HG03060 (cell line): ENCODE results near the gene ACSM6.
"Not testable (repeated sequence)": the region's sequence is repeated elsewhere in the genome, so short reads cannot be mapped to it uniquely, and the experiment has no call there.

ENCODE experiments used
- ATAC-seq: cut with Tn5 transposase; IDR thresholded peaks from one replicate; pipeline ENCODE4 v1.9.1; 2021; ENCODE audit warnings: low read depth, moderate number of reproducible peaks; ENCODE audit not compliant: unreplicated experiment

The ACSM6 gene

DNA sequence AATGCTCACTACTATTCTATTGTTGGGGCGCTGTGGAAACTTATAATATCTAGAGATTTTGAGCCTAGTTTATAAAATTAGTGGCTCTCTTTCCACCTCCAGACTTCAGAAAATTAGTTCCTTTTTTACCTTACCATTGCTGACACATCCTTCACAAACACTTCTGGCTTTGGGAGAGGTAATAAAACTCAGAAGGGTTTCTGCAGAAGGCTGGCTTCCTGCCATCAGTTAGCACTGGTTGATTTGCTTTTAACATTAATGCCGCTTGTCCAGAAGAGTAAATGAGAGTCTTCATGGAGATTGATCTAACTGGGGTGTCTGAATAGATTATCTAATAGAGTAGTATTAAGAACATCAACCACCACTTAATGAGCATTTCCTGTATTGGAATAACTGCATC, 20.3 kb downstream of the ACSM6 start:
- ATAC-seq: no peak

DNA sequence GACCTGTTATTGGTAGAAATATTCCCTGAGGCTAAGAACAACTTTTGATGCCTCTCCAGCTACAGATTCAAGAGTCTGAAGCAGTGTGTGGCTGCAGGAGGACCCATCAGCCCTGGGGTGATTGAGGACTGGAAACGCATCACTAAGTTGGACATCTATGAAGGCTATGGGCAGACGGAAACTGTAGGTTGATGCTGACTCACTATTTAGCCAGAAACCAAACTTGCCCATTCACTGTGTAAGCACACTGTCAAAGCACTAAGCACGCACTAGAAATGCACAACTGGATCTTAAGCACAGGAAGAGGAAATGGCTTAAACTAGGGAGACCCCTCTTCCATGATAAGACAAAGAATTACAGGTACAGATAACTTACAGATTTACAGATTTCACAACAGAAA, 20.8 kb downstream of the ACSM6 start:
- peak; percentile 79 for ATAC-seq

DNA sequence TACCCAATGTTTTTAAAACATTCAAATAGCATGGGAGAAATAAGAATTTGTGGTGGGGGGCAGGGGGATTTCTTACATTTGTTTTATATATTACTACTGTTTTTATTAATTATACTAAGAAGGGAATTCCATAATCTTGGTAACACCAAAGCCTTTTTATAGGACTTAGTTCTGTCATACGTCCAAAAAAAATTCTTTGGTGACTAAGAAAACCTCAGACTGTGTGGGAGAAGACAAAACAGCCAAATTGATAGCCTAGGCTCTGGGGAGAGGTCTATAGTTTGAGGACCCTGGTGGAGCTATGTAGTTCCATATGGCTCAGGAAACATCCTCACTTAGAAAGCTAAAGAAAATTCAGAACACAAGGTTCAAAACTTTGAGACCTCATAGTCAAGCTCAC, 23.4 kb downstream of the ACSM6 start:
- ATAC-seq: no peak

DNA sequence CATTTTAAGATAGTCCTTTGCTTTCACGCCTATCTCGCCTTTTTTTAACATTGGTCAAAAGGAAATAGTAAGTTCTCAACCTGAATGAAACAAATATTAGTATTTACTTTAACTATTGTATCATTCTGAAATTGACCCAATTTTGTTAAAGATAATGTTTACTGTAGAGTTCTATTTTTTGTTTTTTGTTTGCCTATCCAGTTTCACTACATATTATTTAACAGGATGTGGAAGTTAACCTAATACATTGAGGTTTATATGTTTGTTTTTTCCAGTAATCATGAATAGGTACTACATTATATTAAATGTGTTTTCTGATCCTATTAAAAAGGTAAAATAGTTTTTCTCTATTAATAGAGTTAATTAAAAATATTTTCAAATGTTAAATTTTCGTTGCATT, 26.5 kb downstream of the ACSM6 start:
- no peak for ATAC-seq

DNA sequence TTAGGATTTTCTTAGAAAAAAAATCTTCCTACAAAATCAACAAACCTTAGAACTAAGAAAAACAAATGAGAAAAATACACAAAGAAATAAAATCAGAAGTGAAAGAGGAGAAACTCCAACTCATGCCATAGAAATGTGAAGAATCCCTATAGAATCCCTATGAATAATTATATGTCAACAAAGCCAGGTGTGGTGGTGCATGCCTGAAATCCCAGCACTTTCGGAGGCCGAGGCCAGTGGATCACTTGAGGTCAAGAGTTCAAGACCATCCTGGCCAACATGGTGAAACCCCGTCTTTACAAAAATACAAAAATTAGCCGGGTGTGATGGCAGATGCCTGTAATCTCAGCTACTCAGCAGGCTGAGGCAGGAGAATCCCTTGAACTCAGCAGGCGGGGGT, 27.1 kb downstream of the ACSM6 start:
- no peak for ATAC-seq

DNA sequence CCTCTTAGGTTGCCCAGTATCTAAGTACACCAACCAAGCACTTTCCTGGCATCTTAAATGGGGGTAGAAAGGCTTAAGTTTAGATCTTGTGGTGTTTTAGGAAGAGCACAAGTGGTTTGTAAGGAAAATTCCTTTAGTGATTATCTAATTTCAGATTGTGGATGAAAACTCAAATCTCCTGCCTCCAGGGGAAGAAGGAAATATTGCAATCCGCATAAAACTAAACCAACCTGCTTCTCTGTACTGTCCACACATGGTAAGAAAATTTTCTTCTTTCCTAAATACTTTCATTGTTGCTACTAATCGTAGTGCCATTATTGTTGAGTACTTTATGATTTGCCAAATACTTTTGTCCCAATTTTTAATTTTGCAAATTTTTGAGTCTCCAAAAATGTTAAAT, 31.1 kb downstream of the ACSM6 start:
- ATAC-seq: no peak

DNA sequence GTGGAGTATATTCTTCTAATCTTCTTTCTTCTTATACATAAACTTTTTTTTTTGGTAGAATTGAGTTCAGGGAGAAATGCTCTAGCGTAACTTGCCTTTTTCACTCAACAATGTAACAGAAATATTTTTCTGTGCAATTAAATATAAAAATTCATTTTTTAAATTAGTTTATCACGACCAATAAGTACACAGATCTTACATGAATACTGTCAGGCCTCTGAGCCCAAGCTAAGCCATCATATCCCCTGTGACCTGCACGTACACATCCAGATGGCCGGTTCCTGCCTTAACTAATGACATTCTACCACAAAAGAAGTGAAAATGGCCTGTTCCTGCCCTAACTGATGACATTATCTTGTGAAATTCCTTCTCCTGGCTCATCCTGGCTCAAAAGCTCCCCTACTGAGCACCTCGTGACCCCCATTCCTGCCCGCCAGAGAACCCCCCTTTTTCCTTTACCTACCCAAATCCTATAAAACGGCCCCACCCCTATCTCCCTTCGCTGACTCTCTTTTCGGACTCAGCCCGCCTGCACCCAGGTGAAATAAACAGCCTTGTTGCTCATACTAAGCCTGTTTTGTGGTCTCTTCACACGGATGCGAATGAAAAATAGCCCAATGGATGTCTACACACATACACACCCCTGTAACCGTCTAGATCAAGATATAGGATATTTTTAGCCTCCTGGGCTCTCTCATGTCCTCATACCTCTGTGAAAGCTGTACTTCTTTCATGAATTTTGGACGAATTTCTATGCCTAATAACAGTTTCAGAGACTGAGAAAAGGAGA, 35.1 kb downstream of the ACSM6 start:
- not testable (repeated sequence) for ATAC-seq

DNA sequence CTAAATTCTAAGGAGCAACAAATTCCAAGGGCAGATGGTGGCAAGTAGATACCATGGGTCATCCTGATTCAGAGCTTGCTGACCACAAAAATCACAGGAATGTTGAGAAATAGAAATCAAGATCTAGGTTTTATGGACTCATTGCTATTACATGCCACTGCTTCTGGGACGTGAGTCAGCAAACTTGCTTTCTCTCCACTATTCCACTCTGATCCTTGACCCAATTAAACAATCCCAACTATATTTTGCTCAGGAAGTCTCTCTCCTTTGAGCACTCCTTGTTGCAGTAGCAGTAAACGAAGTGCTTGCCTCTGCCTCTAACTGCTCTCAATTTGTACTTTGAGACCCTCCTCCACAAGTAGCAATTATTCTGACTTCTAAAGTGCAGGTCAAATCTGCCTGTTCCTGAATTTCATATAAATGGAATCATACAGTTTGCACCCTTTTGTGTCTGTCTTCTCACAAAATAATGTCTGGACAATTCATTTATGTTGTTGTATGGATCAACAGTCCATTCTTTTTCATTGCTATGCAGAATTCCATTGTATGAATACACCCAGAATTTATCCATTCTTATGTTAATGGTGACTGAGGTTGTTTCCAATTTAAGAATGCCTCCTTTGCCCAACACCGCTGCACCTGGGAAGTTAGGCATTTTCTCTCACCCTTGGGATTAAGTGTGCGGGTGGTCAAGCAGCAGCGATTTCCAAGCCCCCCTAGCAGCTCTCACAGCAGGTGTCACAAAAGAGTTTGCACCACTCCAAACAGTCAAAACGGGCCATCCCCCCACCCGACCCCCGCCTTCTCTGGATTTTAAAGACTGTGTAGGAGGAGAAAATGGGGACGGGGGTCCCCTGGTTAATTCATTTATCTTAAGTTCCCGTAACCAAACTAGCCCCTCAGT, 35.9 kb downstream of the ACSM6 start:
- no peak for ATAC-seq

DNA sequence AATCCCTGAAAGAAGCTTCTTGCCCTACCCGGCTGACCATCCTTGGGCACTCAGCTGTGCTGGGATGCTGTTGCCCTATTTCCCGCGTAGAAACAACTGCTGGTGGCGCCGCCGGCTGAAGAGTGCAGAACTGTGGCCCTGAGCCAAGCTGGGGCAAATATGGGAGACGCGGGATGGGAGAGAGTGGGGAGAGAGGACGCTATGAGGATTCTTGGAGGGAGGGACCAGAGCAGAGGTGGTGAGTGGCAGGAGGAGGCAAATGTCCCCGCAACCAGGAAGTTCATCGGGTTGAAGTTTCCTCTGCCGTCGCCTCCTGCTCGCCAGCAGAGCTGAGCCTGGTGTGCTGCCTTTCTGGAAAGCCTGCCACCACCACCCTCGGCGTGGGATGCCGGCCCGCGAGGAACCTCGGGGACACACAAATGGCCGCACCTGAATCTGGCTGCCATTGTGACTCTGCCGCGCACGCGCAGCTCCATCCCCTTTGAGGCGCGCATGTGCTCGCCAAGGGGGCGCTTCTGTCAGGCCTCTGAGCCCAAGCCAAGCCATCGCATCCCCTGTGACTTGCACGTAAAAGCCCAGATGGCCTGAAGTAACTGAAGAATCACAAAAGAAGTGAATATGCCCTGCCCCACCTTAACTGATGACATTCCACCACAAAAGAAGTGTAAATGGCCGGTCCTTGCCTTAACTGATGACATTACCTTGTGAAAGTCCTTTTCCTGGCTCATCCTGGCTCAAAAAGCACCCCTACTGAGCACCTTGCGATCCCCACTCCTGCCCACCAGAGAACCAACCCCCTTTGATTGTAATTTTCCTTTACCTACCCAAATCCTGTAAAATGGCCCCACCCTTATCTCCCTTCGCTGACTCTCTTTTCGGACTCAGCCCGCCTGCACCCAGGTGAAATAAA, 36.9 kb downstream of the ACSM6 start:
- ATAC-seq: peak; percentile 52

DNA sequence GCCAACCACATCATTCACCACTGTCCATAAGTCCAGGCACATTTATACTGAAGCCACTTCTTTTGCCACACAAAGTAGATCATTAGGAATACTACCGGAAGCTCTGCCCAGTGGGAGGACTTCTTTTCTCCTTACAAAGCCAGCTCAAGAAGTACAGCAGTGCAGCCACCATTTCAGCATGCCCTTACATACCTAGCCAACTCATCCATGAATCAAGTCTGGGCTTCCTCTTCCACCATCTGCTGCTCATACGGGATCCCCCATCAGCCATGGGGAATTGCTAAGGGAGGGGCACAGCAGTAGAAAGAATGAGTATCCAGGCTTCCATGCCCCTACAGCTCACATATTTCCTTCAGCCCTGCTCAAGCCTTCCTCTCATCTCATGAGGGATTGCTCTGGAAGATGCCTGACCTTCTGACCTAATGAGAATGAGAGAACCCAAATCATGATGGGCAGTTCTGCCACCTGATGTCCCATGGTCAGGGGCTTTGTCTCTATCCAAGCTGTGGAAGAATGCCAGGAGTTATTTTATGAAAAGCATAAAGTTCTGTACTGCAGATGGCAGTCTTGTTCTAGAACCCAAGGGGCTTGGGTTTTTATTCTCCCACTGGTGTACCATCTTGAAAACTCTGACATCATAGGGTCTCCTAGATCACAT, 39.5 kb downstream of the ACSM6 start:
- ATAC-seq: no peak

DNA sequence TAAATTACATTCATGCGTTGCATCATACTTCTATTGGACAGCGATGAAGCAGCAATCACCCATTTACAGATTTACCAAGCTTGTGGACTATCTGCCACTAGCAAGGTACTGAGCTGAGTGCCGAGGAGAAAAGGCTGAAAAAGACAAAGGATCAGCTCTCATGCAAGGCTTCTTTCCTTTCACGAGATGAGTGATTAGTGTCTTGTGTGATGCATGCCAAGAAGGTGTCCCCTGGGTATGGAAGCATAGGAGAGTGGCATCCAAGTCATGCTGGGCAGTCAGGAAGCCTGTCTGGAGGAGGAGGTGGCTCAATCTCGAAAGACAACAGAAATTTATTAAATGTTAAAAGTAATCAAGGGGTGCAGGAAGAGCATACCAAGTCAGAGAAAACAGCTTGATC, 40.9 kb downstream of the ACSM6 start:
- ATAC-seq: no peak

DNA sequence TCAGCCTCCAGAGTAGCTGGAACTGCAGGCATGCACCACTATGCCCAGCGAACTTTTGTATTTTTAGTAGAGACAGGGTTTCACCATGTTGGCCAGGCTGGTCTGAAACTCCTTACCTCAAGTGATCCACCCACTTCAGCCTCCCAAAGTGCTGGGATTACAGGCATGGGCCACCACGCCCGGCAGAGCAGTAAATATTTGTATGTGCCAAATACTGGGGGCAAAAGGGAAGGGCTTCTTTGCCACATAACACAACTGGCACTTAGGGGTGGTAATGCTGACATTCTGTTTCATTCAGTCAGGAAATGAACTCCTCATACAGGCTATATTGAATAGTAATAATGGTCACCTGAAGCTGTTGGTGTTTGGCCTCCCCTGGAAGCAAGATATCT, 41.6 kb downstream of the ACSM6 start:
- no peak for ATAC-seq

DNA sequence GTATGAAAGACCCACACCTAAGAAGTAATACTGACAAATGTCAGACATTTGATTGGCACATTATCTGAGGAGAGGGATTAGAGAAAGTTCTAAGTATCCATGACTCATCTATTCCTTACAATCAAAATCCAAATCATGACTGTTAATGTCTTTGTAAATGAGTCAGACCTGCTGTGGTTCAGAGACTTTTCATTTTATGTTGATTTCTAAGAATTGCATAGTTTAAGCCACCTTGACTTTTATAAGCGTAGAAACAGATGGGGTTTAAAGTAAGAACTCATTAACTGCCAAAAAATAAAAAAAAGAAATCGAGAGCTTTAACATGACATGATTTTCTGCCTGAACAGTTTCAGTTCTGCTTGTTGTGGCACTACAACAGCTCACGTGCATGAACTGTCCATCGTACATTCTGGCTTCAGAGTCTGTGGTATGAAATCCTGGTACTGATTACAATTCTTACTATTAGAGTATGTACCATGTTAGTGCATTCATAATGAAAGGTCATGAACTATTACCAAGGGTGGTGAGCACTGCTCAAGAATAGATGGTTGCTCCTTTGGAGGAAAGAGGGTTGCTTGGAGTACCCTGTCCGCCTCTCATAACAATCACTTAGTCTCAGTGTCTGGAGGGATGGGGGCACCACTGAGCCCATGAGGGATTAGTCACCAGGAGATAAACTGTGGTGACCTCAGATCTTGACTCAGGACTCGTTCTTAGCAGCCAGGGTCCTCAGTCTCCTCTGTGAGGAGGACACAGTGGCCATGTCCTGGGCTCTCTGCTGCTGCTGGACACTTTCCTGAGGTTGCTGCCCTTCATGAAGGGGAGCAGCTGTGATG, 42.2 kb downstream of the ACSM6 start:
- peak; percentile 98 for ATAC-seq

DNA sequence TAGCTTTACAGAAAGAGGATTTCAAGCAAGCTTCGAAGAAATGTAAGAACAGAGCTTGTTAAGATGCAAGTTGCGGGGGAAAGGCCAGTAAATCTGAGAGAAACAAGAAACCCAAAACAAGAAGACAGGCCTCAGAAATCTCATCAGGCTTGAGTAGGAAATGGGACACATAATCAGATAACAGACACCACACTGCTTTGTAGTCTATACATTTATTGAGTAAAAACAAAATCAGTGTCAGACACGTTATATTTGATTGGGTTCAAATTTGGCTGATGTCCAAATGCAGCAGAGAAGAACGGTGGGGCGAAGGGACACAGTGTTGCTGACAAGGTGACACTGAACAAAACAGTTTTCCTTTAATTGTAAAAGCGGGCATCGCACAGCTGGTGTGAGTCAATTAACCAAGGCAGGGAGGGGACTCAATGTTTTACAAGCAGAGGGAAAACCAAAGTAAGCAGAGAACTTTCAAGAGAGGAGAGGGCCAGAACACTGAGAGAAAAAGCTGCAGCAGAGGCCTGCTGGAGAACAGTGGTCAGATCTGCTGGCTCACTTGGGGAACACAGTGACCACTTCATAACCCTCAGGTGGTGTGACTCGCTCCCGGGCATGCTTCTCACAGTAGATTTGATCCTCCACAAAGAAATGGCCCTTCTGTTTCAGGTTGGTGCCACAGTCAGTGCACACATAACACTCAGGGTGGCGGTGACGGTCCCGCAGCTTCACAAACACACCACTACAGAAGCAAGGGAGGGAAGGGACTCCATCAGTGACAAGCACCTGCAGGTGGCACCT, 43.5 kb downstream of the ACSM6 start:
- no peak for ATAC-seq

DNA sequence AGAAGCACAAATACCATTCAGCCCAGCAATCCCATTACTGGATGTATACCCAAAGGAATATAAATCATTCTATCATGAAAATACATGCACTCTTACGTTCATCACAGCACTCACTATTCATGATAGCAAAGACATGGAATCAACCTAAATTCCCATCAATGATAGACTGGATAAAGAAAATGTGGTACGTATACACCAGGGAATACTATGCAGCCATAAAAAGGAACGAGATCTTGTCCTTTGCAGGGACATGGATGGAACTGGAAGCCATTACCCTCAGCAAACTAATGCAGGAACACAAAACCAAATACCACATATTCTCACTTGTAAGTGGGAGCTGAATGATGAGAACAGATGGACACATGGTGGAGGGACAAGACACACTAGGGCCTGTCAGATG, 46.1 kb downstream of the ACSM6 start:
- not testable (repeated sequence) for ATAC-seq

DNA sequence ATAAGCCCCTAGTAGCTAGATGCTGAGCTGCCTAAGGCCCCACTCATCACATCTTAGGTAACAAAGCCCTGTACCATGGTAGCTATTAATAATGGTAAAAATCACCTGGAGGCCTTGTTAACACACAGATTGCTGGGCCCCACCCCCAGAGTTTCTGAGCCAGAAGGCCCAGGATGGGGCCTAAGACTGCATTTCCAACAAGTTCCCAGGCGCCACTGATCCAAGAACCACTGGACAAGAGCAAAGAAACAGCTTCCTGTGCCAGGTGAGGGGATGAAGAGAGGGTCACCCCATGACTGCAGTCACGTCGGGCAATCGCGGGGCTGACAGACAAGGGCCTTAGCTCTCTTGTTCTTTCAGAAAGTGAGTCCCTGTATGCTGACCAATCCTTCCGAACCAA, 46.8 kb downstream of the ACSM6 start:
- ATAC-seq: no peak

DNA sequence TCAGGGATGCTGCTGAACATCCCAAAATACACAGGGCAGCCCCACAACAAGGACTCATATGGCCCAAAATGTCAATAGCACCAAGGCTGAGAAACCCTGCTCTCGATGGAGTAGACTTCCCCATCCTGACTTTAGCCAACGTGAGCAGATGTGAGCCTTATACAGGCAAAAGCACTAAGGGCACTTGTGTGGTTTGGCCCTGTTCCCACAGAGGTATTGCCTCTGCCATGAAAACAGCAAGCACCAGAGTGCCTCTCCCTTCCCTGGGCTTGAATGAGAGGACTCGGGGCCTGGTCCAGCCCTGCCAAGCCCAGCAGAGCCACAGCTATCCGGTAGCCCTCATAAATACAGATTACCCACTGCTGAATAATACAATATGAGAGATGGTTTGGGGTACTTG, 47.5 kb downstream of the ACSM6 start:
- no peak for ATAC-seq

DNA sequence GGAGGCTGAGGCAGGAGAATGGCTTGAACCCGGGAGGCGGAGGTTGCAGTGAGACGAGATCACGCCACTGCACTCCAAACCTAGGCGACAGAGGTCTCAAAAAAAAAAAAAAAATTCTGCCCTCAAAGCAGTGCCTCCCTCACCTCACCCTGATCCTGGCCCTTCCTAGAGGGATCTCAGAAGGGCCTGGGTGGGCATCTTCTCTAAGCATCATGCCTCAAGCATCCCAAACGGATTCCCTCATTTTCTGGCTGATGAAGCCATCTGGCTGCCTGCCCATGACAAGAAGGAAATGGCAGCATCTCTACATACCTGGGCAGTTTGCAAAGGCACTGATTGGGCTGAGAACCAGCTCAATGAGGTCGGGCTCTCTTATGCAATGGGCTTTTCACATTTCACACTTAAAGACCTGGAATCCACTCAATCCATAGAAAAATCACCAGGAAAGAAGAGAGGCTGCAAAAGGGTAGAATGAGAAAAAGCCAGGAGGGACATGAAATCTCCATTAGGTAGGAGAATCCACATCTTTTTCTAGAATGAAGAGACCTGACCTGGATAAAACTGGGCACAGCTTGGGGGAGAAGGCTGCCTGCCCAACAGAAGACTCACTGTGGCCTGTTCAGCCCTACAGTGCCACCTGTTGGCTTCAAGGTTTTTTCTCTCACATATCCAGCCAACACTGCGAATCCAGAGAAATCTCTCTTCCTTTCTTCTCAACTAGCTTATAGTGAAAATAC, 48.7 kb downstream of the ACSM6 start:
- no peak for ATAC-seq
